HEK293 (cell line): ENCODE measurements around the gene GBF1.

Experiments
- RBAK ChIP-seq: fragments of 450-650 bp; formaldehyde crosslinking; IDR thresholded peaks from 2 replicates; pipeline ENCODE4 v1.5.1; 2016; ENCODE audit warnings: missing biosample characterization, missing genetic modification characterization
- ZNF274 ChIP-seq, 2 experiments: fragments of 200-500 bp in 1 of 2; fragments of 450-650 bp in 1 of 2; sonication (Bioruptor generic) in 1 of 2; formaldehyde crosslinking in 1 of 2; IDR thresholded peaks; 2 replicates each; pipeline versions ENCODE4 v1.5.1 to v1.6.1; 2014 to 2016; ENCODE audit warnings: borderline replicate concordance in 1 of 2, inconsistent platforms in 1 of 2, low read length in 1 of 2, missing biosample characterization in 1 of 2, missing genetic modification characterization in 1 of 2

- TF ChIP-seq ZNF274 (IDR thresholded peaks at IDR 0.05; ENCODE audit: low read length): no peak
- no peak for TF ChIP-seq ZNF274 (tag by site-specific recombination; IDR thresholded peaks at IDR 0.05; ENCODE audit: borderline replicate concordance)
- TF ChIP-seq RBAK: no peak
These were observed 54.5 kb downstream of the GBF1 start for GRCh38 chr10:102299873-102300272.
